ENCODE data around the gene COX19. TPM values are rescaled to one million over a fixed set of nuclear protein-coding genes. Genes with fewer than 3 reads are reported as not detected.

Gene COX19
- total RNA-seq = 10.7 and 11.8 TPM in 2 replicates

GRCh38 chr7:974820-975681 lies at the start of gene COX19:
Gene COX19, minus strand, starts transcription at chr7:975549. Its CDS starts 40 bp downstream, at chr7:975509.

GRCh38 chr7:983004-983615 lies 7.8 kb upstream of the COX19 start, which contains the start of gene CYP2W1:
Gene CYP2W1, plus strand, starts transcription at chr7:983181. Its CDS starts 31 bp downstream, at chr7:983212.

GRCh38 chr7:954330-955238 lies 20.8 kb downstream of the COX19 start, which contains the start of gene ADAP1:
Gene ADAP1, minus strand, starts transcription at chr7:954680. Its CDS starts 203 bp downstream, at chr7:954477.

Small RNA genes lying within 50 kb of the gene (small RNA-seq; reads per million reads assigned to genes)
- gene MIR339 = 171 reads per million, percentile 99 among the genes with 10 or more reads in this experiment

Other genes with a start within 250 kb of the COX19 start
- 42.3 and 56.6 TPM in 2 replicates for gene DNAAF5, start 248.8 kb downstream of the COX19 start, total RNA-seq
- gene PRKAR1B, start 248.3 kb downstream of the COX19 start, total RNA-seq = 12.2 and 14.5 TPM in 2 replicates
- gene SUN1, start 143.1 kb downstream of the COX19 start, total RNA-seq = 167 and 264 TPM in 2 replicates
- gene GET4, start 99.0 kb downstream of the COX19 start, total RNA-seq = 25.5 and 26.5 TPM in 2 replicates
- gene ADAP1, start 20.9 kb downstream of the COX19 start, total RNA-seq = 0.22 and 0.27 TPM in 2 replicates
- gene CYP2W1, start 7.6 kb upstream of the COX19 start, total RNA-seq = not detected in 2 replicates
- 5.9 and 9.1 TPM in 2 replicates for gene GPR146, start 69.0 kb upstream of the COX19 start, total RNA-seq
- gene GPER1, start 112.6 kb upstream of the COX19 start, total RNA-seq = 1.5 and 2.0 TPM in 2 replicates
- 16.5 and 22.6 TPM in 2 replicates for gene ZFAND2A, start 184.6 kb upstream of the COX19 start, total RNA-seq

All from thoracic aorta endothelial cell (primary cell).